ENCODE results near the gene CA10.

DNA sequence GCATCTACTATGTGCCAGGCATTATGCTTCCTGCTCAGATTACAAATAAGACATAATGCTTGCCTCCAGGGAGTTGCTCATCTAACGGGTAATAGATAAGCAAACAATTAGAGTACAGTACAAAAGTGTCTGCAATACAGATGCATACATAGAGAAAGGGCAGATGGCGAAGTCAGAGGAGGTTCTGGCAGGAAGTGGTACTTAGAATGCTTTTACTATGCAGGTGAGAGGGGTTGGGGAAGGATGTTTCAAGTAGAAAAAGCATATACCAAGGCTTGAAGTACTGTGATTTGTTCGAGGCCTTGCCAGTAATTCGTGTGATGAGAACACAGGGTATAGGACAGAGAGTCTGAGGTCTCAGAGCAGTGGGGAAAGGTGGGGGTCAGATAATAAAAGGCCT, 548.4 kb downstream of the CA10 start:
- TF ChIP-seq EP300 (IDR thresholded peaks at IDR 0.05) = no peak
- no peak for TF ChIP-seq POLR2A (IDR thresholded peaks at IDR 0.05)
- TF ChIP-seq, protein P1, sequence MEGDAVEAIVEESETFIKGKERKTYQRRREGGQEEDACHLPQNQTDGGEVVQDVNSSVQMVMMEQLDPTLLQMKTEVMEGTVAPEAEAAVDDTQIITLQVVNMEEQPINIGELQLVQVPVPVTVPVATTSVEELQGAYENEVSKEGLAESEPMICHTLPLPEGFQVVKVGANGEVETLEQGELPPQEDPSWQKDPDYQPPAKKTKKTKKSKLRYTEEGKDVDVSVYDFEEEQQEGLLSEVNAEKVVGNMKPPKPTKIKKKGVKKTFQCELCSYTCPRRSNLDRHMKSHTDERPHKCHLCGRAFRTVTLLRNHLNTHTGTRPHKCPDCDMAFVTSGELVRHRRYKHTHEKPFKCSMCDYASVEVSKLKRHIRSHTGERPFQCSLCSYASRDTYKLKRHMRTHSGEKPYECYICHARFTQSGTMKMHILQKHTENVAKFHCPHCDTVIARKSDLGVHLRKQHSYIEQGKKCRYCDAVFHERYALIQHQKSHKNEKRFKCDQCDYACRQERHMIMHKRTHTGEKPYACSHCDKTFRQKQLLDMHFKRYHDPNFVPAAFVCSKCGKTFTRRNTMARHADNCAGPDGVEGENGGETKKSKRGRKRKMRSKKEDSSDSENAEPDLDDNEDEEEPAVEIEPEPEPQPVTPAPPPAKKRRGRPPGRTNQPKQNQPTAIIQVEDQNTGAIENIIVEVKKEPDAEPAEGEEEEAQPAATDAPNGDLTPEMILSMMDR (IDR thresholded peaks at IDR 0.05) = no peak
- no peak for TF ChIP-seq POLR2AphosphoS5 (IDR thresholded peaks at IDR 0.05)

All from sigmoid colon (tissue), 4 donors.